SH-SY5Y (cell line): ENCODE results near the gene TPX2.

Experiments
- GATA2 ChIP-seq: IDR thresholded peaks from 2 replicates; pipeline ENCODE4 v1.6.1; 2011; ENCODE audit warnings: mild to moderate bottlenecking, low read depth, low read length
- GATA3 ChIP-seq: IDR thresholded peaks from 2 replicates; pipeline ENCODE4 v1.6.1; 2011; ENCODE audit warnings: low read depth, mild to moderate bottlenecking, low read length, moderate library complexity

GRCh38 chr20:31710423-31711108, 28.5 kb upstream of the TPX2 start:
- TF ChIP-seq GATA2 (no peak), GATA3 (no peak)
